Smooth muscle cell (in vitro differentiated cells): ENCODE measurements around the gene INTS1. TPM values are rescaled to one million over a fixed set of nuclear protein-coding genes. Genes with fewer than 3 reads are reported as not detected.

Source experiments
- DNase-seq: peaks from one replicate; lab custom pipeline; 2025; ENCODE audit not compliant: unreplicated experiment; lab: John Stamatoyannopoulos, UW
- H2AFZ ChIP-seq: fragments of 200-600 bp; sonication (generic); 2 replicates; pipeline ENCODE4 v1.6.0; 2016; ENCODE audit warnings: antibody characterized with exemption, low read depth, mild to moderate bottlenecking
- H3F3A ChIP-seq: fragments of 200-600 bp; sonication (generic); 2 replicates; pipeline ENCODE4 v1.6.0; 2017; ENCODE audit warnings: antibody characterized with exemption, low read depth
- H3K27ac ChIP-seq: fragments of 200-600 bp; sonication (generic); 2 replicates; pipeline ENCODE4 v1.5.1; 2016; ENCODE audit warnings: low read depth, mild to moderate bottlenecking
- H3K27me3 ChIP-seq: fragments of 200-600 bp; sonication (generic); 2 replicates; pipeline ENCODE4 v1.6.1; 2016; ENCODE audit warnings: low read depth, mild to moderate bottlenecking
- H3K36me3 ChIP-seq: fragments of 200-600 bp; sonication (generic); 2 replicates; pipeline ENCODE4 v1.5.1; 2016; ENCODE audit warnings: low read depth
- H3K4me1 ChIP-seq: fragments of 200-600 bp; sonication (generic); 2 replicates; pipeline ENCODE4 v1.5.1; 2016; ENCODE audit warnings: low read depth
- H3K4me2 ChIP-seq: fragments of 200-600 bp; sonication (generic); 2 replicates; pipeline ENCODE4 v1.6.0; 2016; ENCODE audit warnings: mild to moderate bottlenecking
- H3K4me3 ChIP-seq: fragments of 200-600 bp; sonication (generic); 2 replicates; pipeline ENCODE4 v1.5.1; 2016; ENCODE audit warnings: mild to moderate bottlenecking
- H3K79me2 ChIP-seq: fragments of 200-600 bp; sonication (generic); 2 replicates; pipeline ENCODE4 v1.6.0; 2016; ENCODE audit warnings: low read depth, mild to moderate bottlenecking
- H3K9ac ChIP-seq: fragments of 200-600 bp; sonication (generic); 2 replicates; pipeline ENCODE4 v1.6.0; 2016; ENCODE audit warnings: low read depth
- H3K9me3 ChIP-seq: fragments of 200-600 bp; sonication (generic); replicated peaks from 2 replicates; pipeline ENCODE4 v1.5.1; 2016; ENCODE audit warnings: low read depth
- H4K20me1 ChIP-seq: fragments of 200-600 bp; sonication (generic); 2 replicates; pipeline ENCODE4 v1.6.0; 2016; ENCODE audit warnings: low read depth
- WGBS: methylation state at CpG from one replicate; pipeline ENCODE4 v1.1.7; 2016; ENCODE audit warnings: low lambda C conversion rate; 5-methylcytosine and 5-hydroxymethylcytosine counted together
- polyA plus RNA-seq: library from polyadenylated mRNA; unstranded; fragments of >200 nt; fragmentation: Nextera tagmentation; extraction: Ambion mirVana; gene quantifications from 2 replicates; pipeline ENCODE4 v1.2.1, GENCODE V29; 2016
- total RNA-seq: library from RNA; depleted of rRNA; stranded (reverse); fragments of >200 nt; gene quantifications from 2 replicates; pipeline ENCODE4 v1.2.3, GENCODE V29; 2014
- TF ChIP-seq, protein P1 (sequence below): fragments of 200-600 bp; sonication (generic); IDR thresholded peaks from 2 replicates; pipeline ENCODE4 v1.5.1; 2017; ENCODE audit warnings: borderline replicate concordance, mild to moderate bottlenecking, antibody characterized with exemption; ENCODE audit not compliant: insufficient read depth, poor library complexity, severe bottlenecking

Gene INTS1
- total and polyA plus RNA-seq, 2 experiments from 2014 or later = 18.2 to 51.2 TPM

DNA sequence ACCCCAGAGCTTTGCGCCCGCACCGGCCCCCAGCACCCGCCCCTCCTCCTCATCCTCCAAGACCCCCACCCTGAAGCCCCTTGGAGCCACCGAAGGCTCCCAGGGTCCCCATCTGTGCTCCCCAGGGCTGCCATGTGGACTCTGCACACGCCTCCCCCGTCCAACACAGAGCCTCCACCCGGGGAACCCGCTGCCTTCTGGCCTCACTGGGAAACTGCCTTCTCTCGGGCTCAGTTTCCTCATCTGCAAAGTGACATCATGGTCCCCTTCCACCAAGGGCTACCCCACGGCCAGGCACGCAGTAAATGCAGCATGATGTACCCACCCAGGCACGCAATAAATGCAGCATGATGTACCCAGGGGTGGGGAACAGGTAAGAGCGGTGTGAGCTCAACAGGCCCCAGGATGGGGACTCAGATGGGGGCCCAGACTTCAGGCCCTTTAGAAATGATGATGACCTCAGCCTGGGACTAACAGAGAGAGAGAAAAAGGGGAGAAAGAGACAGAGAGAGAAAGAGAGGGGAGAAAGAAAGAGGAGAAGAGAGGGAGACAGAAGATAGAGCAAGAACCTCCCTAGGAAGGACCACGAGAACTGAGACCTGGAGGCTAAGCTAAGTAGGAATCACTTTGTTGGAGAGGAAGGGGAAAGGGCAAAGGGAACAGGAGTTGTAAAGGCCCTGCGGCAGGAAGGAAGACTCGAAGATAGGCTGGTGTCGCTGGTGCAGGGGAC lies 42.4 kb downstream of the INTS1 start:
- Histone ChIP-seq H3K4me1 (peaks cover 16% of the 10 kb centered on the region), H4K20me1 (peaks cover 16% of the 10 kb centered on the region), H3K4me2 (no peak overlapping the region), H3K36me3 (no peaks in the 10 kb centered on the region), H3F3A (peaks cover 3% of the 10 kb centered on the region), H3K4me3 (no peak overlapping the region), H2AFZ (no peak overlapping the region), H3K79me2 (peaks cover 22% of the 10 kb centered on the region), H3K9ac (no peak overlapping the region), H3K27ac (no peak overlapping the region), H3K27me3 (no peaks in the 10 kb centered on the region), H3K9me3 (no peaks in the 10 kb centered on the region)
- 84% methylated on average over 14 of the region's 18 CpGs for WGBS
- no peak for DNase-seq
- TF ChIP-seq, protein P1, sequence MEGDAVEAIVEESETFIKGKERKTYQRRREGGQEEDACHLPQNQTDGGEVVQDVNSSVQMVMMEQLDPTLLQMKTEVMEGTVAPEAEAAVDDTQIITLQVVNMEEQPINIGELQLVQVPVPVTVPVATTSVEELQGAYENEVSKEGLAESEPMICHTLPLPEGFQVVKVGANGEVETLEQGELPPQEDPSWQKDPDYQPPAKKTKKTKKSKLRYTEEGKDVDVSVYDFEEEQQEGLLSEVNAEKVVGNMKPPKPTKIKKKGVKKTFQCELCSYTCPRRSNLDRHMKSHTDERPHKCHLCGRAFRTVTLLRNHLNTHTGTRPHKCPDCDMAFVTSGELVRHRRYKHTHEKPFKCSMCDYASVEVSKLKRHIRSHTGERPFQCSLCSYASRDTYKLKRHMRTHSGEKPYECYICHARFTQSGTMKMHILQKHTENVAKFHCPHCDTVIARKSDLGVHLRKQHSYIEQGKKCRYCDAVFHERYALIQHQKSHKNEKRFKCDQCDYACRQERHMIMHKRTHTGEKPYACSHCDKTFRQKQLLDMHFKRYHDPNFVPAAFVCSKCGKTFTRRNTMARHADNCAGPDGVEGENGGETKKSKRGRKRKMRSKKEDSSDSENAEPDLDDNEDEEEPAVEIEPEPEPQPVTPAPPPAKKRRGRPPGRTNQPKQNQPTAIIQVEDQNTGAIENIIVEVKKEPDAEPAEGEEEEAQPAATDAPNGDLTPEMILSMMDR = no peak

DNA sequence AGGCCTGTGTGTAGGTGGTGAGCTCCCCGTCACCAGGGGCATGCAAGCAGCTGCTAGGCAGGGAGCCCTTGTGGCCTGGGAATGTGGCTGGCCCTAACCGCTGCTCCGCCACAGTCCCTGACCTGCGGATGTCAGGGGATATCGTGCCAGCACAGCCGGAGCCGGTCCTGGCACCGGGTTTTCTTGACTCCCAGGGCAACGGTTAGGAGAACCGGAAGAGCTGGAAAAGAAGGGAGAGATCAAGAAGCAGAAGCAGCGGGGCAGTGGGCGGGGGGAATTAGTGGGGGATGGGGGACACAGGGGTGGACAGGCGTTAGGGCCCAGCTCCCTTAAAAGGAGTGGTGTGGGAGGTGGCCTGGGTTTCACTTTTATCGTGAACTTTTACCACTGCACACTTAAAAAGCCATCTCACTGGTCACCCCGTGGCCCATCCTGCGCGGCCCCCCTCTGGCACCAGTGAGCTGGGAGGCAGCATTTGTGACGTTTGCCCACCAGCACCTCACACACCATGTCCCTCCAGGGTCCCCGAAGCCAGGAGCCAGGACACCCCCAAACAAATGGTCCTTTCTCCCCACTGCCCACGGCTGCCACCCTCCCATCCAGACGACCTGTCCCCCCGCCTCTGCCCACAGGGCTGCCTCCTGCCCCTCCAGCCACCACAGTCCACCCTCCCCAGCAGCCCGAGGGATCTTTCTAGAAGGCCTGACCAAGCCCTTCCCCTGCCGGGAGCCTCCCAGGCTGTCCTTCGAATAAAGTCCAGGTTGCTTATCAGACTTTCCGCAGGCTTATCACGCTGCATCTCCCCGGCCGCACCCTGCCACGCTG lies 43.2 kb downstream of the INTS1 start:
- no peak for DNase-seq
- no peak overlapping the region for H3K4me3 ChIP-seq

DNA sequence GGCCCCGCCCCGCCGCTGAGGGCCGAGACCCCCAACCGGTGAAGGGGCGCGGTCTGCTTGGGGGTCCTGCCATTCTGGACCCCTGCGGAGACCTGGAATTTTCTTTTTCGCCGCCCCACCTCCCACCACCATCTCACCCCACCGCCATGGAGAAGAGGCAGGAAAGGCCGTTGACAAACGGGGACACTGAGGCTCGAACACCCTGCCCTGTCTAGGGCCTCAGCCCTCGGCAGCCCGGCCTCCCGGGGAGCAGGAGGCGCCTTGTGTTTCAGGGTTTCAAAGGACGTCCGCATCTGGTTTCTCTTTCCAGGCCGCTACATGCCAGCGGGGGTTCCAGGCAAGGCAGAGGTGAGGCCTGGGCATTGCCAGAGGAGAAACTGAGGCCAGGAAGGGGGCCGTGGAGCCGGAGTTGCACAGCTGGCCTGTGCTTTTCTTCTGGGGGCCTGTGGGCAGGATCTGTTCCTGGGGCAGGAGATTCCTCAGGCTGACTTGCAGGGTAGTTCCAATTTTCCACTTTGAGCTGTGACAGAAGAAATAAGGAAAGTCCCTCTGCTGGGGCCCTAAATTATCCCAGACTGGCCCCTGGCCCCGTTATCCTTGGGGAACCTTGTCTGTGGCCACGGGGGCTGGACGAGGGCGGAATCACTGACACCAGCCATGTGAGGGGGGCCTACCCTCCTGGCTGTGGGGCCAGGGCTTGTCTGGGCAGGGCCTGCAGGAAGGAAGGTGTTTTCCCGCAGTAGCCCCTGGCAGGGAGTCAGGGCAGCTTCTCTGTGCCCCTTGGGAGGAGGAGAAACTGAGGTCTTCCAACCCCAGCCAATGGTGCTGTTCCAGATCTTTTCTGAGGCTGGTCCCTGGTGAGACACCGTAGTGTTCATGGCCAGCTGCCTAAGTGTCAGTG lies 44.0 kb downstream of the INTS1 start:
- Histone ChIP-seq H3F3A (peaks cover 3% of the 10 kb centered on the region), H4K20me1 (peaks cover 29% of the 10 kb centered on the region), H3K9ac (no peak overlapping the region), H3K9me3 (no peaks in the 10 kb centered on the region), H2AFZ (no peak overlapping the region), H3K4me2 (peak overlapping the region; percentile 79), H3K36me3 (no peaks in the 10 kb centered on the region), H3K79me2 (peaks cover 24% of the 10 kb centered on the region), H3K4me3 (peak overlapping the region; percentile 56), H3K27ac (peak overlapping the region; percentile 8), H3K4me1 (peaks cover 16% of the 10 kb centered on the region), H3K27me3 (no peaks in the 10 kb centered on the region)
- DNase-seq = no peak
- 60% methylated on average over 20 of the region's 30 CpGs for WGBS
- TF ChIP-seq, protein P1 = no peak

More for the DNA sequence above, 43.2 kb downstream of the INTS1 start:
- peaks cover 3% of the 10 kb centered on the region for H3F3A ChIP-seq
- H3K9me3 ChIP-seq = no peaks in the 10 kb centered on the region
- H4K20me1 ChIP-seq = peaks cover 22% of the 10 kb centered on the region
- no peak overlapping the region for H2AFZ ChIP-seq
- TF ChIP-seq, protein P1 = no peak
- H3K4me2 ChIP-seq = peak overlapping the region; percentile 79
- H3K9ac ChIP-seq = no peak overlapping the region
- H3K27me3 ChIP-seq = no peaks in the 10 kb centered on the region
- peak overlapping the region; percentile 8 for H3K27ac ChIP-seq
- WGBS = 45% methylated on average over 19 of the region's 30 CpGs
- H3K4me1 ChIP-seq = peaks cover 16% of the 10 kb centered on the region
- H3K36me3 ChIP-seq = no peaks in the 10 kb centered on the region
- H3K79me2 ChIP-seq = peaks cover 24% of the 10 kb centered on the region
